ENCODE data around the gene HAAO.
A peak's percentile ranks its signal among the peaks of the same experiment; 100 is the strongest.

HAAO gene

DNA sequence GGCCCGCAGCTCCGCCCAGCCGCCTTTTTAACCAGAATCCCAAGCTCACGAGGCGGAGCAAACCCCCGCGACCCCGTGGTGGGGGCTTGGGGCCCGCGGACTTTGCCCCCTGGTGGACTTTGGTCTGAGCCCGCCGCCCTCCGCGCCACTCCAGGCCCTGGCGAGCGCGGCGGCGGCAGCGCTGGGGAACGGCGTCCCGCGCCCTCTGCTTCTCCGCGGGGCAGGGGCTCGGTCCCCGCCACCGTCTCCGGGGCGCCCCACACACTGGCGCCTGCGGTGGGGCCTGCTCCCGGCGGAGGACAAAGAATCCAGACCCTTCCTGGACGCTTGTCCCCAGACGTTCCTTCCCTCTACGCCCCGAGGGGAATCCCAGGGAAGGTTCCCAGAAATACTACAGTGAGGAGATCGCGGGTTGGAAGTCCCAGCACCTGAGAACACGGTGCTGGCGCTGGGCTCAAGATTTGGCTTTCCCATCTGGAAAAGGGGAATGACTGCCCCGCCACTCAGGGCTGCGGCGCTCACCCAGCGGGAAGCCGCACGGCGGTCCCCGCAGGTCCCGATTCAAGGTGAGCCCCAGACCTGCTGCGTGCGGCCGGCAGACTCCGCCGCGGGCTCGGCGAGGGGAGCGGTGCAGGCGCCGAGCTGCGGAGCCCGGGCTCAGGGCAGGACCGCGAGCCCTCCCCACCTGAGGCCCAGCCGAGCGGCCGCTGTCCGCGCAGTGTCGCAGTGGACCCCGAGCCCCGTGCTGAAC is at the start of gene HAAO:
Gene HAAO, minus strand, starts transcription at position 1 of the 751 bp plus-strand sequence. CDS start 47 bp downstream, outside the sequence.
- TF ChIP-seq CTCF (IDR thresholded peaks at IDR 0.05; ENCODE audit: low read depth, low read length, missing control alignments) = no peak
- no peak for DNase-seq (ENCODE audit: low read depth)
- H3K4me3 ChIP-seq (ENCODE audit: low read depth, low read length) = peak within 1 kb of the TSS; percentile 70

- TF ChIP-seq CTCF (IDR thresholded peaks at IDR 0.05; ENCODE audit: low read depth, low read length, missing control alignments) = no peak
- no peak overlapping the region for H3K4me3 ChIP-seq (ENCODE audit: low read depth, low read length)
- no peak for DNase-seq (ENCODE audit: low read depth)
Observed at GRCh38 chr2:42841344-42841743, 49.0 kb upstream of the HAAO start.

- TF ChIP-seq CTCF (IDR thresholded peaks at IDR 0.05; ENCODE audit: low read depth, low read length, missing control alignments) = no peak
- DNase-seq (ENCODE audit: low read depth) = no peak
Observed at GRCh38 chr2:42840760-42841159, 48.4 kb upstream of the HAAO start.

DNA sequence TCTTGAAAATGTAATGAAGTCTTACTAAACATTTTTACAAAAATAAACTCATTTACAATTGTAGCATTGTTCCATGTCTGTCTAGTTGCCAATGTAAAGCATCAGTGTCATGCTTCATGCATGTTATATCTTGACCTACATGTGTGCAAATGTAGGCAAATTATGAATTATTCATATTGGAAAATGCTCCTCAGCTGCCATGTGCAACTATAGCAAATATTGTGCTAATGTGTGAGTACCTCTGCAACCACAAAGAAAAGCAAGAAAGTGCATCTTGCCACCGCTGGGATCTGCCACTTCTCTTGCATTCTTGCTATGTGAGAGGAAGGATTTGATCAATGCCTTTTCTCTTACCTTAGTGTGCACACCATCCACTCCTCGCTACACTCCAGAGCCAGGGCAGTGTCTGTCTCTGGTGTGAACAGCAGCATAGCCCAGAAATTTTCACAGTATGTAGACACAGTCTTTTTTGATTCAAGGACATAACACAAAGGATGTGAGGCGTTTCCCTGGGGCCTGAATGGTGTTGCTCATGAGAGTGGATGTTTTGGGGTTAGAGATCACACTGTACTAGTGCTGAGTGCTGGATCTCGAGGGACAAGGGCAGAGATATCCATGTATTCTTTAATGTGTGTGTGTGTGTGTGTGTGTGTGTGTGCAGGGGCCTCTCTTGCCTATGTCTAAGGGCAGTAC is 47.6 kb upstream of the HAAO start:
- H3K4me3 ChIP-seq (ENCODE audit: low read depth, low read length) = no peak overlapping the region
- no peak for DNase-seq (ENCODE audit: low read depth)
- no peak for TF ChIP-seq CTCF (IDR thresholded peaks at IDR 0.05; ENCODE audit: low read depth, low read length, missing control alignments)

More at GRCh38 chr2:42840760-42841159, 48.4 kb upstream of the HAAO start:
- H3K4me3 ChIP-seq (ENCODE audit: low read depth, low read length) = no peak overlapping the region

GRCh38 chr2:42838133-42838532 is 45.8 kb upstream of the HAAO start:
- TF ChIP-seq CTCF (IDR thresholded peaks at IDR 0.05; ENCODE audit: low read depth, low read length, missing control alignments) = no peak
- no peak for DNase-seq (ENCODE audit: low read depth)
- H3K4me3 ChIP-seq (ENCODE audit: low read depth, low read length) = no peak overlapping the region

DNA sequence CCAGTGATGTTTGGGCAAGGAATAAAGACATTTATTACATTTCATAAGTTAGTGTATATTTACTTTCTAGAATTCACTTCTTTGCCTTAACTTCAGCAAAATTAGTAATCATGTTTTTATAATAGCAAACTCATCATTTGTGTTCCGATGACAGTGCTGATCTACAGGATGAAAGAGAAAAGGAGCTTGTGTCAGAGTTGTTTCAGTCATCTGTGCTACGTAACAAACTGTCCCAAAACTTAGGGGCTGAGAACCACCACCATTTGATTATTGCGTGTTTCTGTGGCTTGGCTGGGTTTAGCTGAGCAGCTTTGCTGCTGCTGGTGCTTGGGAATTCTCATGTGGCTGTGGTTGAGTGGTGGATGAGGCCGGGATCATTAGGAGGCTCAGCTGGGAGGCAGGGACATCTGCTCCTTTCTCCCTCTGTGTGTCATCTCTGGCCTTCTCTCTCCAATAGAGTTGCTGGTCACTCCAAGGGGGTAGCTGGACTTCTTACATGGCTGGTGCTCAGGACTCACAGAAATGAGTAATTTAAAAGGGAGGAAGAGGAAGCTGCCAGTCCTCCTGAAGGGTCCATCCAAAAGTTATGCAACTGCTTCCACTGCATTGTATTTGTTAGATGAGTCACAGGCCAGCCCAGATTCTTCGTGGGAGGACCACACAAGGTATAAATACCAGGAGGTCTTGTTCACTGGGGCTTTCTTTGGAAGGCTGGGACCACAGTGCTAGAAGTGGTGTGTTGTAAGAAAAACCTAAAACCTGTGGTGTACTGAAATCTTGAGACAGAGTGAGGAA is 43.4 kb upstream of the HAAO start:
- DNase-seq (ENCODE audit: low read depth) = no peak
- no peak overlapping the region for H3K4me3 ChIP-seq (ENCODE audit: low read depth, low read length)

More for the DNA sequence above, 43.4 kb upstream of the HAAO start:
- TF ChIP-seq CTCF (IDR thresholded peaks at IDR 0.05; ENCODE audit: low read depth, low read length, missing control alignments) = no peak
